ENCODE data around the gene CHRNA5.

DNA sequence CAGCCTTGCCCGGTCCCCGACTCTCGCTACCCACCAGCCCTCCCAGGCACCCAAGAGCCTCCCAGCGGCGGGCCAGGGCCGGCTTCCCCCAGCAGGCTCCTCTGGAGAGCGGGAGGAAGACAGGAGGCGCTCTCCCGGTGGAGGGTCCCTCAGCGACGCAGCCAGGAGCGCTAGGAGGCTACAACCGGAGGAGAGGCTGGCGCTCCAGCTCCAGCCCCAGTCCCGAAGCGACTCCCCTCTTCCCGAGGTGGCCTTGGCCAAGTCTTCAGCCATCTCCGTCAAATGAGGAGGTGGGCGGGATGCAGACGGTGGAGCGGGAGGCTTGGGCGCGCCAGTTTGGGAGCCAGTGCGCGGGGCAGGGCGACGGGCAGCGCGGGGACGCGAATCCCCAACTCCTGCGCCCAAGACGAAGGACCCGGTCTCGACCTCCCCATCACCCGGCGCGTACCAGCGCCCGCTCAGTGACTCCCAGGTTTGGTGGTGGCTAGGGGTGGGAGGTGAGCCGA is 54.8 kb downstream of the CHRNA5 start:
- TF ChIP-seq, protein P1, sequence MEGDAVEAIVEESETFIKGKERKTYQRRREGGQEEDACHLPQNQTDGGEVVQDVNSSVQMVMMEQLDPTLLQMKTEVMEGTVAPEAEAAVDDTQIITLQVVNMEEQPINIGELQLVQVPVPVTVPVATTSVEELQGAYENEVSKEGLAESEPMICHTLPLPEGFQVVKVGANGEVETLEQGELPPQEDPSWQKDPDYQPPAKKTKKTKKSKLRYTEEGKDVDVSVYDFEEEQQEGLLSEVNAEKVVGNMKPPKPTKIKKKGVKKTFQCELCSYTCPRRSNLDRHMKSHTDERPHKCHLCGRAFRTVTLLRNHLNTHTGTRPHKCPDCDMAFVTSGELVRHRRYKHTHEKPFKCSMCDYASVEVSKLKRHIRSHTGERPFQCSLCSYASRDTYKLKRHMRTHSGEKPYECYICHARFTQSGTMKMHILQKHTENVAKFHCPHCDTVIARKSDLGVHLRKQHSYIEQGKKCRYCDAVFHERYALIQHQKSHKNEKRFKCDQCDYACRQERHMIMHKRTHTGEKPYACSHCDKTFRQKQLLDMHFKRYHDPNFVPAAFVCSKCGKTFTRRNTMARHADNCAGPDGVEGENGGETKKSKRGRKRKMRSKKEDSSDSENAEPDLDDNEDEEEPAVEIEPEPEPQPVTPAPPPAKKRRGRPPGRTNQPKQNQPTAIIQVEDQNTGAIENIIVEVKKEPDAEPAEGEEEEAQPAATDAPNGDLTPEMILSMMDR (IDR thresholded peaks at IDR 0.05 in 8 of 11, conservative IDR thresholded peaks at IDR 0.05 in 3 of 11): peak in 1 of 11 experiments; percentile 19
- TF ChIP-seq POLR2AphosphoS5 (IDR thresholded peaks at IDR 0.05): no peak

Data from spleen (tissue), 7 donors.